HG02938 (cell line): ENCODE measurements around the gene ATG7.

Source experiments
- ATAC-seq: cut with Tn5 transposase; IDR thresholded peaks from one replicate; pipeline ENCODE4 v1.9.1; 2021; ENCODE audit warnings: mild to moderate bottlenecking, moderate library complexity; ENCODE audit not compliant: unreplicated experiment

The ATG7 gene

DNA sequence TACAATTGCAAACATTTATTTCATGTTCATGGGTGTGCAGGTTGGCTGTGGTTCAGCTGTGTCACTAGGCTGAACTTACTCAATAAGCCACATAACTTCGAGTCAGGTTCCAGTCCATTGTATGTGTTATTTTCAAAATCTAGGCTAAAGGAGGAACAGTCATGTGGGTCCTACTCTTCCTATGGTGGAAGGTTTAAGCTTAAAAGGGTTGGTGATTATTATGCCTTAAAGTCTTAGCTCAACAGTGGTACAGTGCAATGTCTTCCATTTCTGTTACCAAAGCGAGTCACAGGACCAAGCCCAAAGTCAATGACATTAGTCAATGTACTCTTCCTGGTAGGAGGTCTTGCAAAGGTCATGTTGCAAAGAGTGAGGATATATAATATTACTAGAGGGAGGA, 78.2 kb downstream of the ATG7 start:
- no peak for ATAC-seq

DNA sequence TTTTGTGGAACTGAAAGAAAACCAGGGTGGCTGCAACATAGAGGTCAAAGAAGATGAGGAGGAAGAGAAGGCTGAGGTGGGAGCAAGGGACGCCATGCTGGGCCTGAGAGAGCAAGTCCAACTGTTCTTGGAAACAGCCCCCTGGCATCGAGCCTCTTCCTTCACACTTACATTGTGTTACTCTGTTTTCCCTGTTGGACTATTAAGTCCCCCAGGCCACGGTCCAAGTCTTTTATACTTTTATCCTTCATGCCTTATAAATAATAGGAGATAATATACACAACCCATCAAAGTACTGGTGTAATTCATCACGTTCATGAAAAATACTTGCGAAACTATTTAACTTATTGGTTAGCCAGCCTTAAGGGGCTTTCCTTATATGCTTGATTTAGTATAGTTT, 79.3 kb downstream of the ATG7 start:
- no peak for ATAC-seq

DNA sequence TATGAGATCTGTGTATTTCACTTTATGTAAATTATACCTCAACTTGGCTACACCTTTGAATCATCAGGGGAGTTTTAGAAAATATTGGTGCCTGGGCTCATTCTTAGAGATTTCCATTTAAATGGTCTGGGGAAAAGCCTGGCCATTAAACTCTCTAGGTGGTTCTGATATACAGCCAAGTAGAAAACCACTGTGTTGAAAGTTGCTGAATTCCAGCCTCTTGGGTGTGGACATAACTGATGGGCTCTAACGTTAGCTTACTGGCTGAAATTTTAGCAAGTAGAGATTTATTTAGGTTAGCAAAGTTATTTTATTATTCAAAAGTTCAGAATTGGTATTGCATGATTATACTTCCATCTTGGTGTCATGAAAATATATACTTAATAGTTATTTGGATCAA, 84.1 kb downstream of the ATG7 start:
- ATAC-seq, result no peak

DNA sequence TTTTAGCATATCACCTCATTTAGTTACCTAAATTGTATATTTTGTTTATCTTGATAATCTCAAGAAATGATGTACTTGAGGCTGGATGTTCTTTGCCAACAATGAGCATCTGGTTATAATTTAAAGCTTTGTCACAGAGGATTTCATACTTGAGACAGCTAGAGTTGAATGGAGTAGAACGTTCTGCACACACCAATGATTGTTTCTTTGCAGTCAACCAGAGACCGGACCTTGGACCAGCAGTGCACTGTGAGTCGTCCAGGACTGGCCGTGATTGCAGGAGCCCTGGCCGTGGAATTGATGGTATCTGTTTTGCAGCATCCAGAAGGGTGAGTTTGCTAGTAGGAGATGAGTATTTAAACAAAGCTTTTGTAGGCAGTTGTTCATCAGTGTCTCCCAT, 90.4 kb downstream of the ATG7 start:
- ATAC-seq, result no peak

DNA sequence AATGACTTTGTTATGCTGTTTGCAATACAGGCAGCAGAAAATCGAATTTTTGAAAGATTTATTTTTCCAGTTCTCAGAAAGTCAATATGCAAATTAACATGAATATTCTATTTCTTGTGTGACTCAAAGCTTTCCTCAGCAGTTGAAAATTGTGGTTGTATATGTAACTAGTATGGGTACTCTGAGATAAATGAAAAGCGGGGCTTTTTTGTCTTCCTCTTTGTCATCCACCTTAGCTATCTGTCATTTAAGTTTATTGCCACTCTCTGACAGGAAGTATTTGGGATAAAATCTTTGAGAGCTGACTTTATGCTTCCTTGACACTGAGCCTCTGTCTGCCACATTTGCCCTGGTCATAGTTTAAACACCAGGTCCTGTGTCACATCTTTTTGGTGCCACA, 91.5 kb downstream of the ATG7 start:
- no peak for ATAC-seq

DNA sequence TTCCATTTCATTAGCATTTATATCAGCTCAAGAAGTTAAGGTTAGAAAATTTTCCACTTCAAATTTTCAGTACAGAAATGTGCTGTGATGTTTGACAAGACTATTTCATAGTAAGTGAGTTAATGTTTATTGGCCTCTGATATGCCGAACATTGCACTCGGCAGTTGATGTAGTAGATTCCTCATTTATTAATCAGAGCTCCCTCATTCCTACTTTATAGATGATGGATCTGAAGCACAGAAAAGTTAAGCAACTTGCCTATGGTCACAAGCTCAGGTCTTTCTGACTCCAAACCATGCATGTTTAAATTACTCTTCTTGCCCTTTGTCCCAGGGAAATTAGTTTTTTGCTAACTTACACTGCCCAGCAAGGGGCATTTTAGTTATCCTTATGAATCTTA, 92.0 kb downstream of the ATG7 start:
- ATAC-seq, result no peak

DNA sequence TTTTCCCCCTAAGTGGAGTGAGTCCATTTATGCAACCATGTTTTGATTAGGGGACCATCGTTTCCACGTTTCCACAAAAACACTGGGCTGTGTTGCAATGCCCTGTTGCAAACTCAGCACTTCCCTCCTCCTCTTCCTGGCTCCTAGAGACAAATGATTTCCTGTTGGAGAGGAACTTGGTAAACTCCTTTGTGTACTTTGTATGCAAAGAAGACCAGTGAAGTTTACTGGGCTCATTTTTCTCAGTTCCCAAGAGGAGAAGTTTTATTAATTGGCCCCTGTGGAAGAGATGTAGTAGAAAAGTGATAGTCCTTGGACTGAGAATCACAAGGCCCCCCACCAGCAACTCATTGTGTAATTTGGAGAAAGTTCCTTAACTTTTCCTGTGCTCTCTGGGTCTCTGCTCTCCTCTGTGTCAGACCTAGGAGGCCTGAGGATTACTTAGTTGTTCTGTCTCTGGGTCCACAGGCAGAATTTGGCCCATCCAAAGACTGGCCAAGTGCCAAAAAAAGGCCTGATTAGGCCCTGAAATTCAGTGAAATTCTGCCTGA, 95.0 kb downstream of the ATG7 start:
- ATAC-seq, result no peak

DNA sequence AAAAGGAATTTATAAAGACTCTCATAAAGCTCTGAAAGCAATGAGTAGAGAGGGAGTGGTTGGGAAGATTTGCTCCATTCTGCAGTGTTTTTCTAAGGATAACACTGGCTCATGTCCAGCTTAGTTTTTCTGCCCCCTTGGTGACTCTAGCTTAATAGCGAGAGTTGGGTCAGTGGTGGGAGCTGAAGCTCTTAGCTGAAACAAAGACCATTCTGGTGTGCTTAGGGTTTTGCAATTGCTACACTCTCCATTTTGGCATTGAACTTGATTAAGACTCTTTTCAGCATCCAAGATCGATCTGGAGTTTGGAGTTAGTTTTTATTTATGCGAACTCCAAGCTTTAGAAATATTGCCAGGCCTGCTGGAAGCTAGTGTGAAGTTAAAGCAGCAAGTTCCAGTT, 98.0 kb downstream of the ATG7 start:
- ATAC-seq, result no peak

DNA sequence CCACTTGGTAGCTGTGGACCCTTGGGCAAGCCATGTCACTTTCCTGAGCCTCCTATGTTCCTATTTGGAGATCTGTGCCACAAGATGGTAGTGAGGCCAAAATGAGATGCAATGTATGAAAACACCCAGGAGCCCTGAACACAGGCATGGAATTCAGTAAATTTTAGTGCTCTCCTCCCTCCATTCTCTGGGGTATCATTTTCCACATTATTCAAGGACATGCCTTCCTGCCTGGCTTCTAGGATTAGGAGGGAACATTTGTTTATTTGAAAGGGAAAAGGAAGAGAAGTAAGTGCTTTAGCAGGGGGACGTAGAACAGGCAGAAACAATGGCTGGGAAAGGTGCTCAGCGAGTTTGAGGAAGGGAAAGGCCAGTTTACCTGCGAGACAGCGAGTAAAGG, 98.8 kb downstream of the ATG7 start:
- no peak for ATAC-seq

DNA sequence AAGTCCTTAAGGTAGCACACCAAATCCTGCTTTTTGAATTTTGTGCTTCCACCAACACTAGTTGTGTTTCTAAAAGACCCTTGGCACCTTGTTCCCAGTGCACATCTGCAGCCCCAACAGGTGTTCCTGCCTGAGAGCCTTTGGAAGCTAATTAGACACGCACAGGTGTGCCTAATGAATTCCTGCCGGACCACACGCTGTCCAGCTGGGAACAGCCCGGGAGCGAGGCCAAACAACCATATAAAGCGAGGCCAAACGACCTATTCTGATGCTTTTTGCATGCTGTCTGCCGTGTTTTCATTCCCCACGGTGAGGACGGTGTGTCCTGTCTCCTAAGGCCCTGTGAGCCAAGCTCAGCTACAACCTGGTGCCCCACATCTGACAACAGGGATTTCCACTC, 99.5 kb downstream of the ATG7 start:
- no peak for ATAC-seq

DNA sequence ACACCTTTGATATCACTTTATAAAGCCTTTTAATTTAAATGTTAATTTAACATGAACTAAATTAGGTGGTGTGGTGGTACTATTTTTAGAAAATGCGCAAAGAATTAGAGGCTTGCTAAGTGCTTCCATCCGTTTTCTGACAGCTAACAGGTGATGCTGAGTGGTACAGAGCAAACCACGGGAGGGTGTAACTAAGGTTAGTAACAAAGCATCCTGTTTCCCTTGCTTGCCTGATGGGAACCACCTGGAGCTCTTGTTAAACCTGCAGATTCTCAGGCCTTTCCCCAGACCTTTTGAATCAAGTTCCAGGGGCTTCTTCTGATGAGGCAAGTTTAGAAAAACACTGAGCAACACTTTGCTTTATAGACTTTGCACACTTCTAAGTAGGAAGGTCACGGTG, 101.0 kb downstream of the ATG7 start:
- no peak for ATAC-seq

DNA sequence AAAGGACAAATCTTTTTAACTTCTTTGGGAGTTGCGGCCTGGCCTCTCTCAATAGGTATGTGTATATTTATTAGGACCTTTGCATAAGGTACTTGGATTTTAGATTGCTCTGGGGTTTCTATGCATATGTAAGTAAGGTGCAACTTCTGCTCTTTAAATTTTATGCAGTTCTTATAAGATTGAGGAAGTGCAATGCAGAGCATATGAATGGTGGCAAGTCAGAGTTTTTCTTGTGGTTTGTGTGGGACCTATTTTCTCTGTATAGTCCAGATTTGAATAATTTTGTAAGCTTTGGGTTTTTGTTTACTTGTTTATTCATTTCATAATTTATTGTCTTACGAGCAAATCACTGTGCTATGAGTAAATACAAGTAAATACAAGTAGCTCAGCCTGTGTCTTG, 101.5 kb downstream of the ATG7 start:
- no peak for ATAC-seq

DNA sequence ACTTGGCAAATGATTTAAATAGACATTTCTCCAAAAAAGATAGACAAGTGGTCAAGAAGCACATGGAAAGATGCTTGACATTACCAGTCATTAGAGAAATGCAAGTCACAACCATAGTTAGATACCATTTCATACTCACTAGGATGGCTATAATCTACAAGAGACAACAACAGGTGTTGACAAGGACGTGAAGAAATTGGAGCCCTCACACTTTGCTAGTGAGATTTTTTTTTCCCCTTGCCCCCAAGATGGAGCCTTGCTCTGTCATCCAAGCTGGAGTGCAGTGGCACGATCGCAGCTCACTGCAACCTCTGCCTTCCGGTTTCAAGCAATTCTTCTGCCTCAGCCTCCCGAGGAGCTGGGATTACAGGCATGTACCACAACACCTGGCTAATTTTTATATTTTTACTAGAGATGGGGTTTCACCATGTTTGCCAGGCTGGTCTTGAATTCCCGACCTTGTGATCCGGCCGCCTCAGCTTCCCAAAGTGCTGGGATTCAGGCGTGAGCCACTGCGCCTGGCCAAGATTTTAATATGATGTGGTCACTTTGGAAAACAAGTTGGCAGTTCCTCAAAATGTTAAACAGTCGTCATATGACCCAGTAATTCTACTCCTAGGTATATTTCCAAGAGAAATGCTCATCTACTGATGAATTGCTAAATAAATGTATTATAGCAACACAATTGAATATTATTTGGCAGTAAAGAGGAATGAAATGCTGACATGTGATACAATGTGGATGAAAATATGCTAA, 103.3 kb downstream of the ATG7 start:
- ATAC-seq, result no peak

DNA sequence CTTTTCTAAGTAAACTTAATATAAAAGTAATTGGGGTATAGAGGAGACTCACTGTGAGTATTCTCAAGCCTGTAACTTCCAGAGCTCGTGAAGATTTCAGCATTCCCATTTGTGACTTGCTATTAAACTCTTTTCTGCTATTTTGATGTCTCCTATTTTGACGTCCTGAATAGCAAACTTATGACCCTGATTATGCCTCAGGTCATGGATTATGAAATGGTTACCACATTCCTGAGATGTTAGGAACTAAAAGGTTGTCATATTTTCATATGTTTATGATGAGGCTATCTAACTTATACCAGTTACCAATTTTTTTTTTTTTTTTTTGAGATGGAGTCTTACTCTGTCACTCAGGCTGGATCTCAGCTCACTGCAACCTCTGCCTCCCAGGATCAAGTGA, 105.5 kb downstream of the ATG7 start:
- ATAC-seq, result no peak

DNA sequence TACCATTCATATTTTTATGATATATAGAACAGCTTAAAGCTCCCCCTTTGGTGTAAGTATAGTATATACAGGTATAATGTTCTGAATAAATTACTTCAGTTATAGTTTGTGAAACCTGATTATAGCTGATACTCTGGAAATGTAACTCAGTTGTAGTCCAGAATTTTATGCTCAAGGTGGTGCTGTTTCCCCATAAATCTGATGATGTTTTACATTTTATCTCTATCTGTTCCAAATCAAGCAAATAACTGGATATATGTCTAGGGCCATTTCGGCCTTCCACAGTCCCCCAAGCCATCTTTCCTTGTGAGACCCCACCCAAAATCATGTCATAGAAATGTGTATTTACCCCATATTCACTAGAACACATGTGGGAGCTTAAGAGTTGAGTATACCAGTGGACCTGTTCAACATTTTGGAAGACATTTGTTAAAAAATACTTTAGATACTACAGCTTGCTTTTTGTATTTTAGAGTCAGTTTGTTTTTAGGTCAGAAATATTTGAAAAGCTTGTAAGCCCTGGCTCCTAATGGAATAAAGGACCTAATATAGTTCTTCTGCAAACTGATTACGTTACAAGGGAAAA, 107.1 kb downstream of the ATG7 start:
- no peak for ATAC-seq

DNA sequence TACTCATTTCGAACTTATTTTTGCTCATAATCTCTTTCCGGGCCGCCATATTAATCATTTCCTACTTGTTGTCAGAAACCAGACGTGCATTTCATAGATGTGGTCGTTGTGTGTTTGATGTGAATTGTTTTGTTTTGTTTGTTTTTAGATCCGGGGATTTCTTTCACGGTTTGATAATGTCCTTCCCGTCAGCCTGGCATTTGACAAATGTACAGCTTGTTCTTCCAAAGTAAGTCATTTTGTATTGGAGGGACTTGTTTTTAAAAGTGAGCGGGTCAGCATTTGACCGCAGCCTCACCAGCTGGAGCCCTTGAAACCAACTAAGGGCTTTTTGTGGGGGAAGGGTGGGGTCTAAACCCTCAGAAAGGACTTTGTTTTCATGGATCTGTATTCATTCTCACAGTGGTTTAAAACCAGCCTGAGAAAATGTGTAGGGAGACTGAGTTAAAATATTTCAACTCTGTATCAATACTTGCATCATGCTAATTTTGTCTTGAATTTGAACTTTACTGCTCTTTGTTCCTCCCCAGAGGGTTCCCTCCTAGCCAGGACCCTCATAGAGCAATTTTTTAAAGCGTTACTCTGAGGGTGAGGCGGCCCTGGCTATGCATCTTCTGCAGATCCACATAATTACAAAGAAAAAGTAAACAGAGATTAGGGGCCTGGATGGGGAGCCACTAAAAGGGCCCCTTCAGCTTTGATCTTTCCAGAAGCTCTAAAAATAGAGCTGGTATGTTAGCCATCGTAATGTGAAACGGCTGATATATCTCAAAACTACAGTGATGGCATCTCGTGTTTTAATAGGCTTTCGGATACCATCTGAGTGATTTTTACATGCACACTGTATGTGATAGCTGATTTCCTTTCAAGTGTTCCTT, 107.9 kb downstream of the ATG7 start:
- no peak for ATAC-seq

DNA sequence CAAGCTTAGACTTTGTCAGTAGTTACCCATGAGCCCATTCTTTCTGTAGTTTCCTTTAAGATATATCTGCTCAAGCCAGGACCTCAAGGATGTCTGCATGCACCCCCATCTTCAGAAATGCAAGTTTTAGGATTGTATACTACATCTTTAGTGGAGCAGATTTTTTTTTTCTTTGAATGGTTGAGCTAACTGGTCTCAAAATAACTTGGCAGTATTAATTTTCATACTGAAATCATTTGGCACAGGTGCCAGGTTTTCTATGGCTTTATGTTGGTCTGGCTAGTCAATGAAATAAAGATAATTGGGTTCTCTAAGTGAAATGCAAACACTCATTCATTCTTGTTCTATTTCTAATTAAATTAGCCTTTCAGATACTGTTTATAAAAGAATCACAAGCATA, 108.9 kb downstream of the ATG7 start:
- no peak for ATAC-seq

DNA sequence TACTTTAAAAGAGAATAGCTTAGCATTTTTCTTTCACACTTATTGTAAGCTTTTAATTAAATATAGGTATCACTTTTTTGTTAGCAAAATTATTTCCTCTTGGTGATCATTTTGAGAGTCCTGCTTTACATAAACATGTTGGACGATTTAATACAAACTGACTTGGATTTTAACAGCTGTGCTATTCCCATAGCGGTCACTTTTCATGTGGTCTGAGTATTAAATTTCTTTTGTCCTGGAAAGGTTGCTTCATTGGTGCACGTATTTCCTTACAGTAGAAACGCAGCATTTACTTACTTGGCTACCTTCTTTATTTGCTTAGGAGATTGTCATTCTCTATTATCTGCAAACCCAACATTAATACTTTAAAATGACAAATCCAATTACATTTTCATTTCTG, 109.4 kb downstream of the ATG7 start:
- no peak for ATAC-seq

DNA sequence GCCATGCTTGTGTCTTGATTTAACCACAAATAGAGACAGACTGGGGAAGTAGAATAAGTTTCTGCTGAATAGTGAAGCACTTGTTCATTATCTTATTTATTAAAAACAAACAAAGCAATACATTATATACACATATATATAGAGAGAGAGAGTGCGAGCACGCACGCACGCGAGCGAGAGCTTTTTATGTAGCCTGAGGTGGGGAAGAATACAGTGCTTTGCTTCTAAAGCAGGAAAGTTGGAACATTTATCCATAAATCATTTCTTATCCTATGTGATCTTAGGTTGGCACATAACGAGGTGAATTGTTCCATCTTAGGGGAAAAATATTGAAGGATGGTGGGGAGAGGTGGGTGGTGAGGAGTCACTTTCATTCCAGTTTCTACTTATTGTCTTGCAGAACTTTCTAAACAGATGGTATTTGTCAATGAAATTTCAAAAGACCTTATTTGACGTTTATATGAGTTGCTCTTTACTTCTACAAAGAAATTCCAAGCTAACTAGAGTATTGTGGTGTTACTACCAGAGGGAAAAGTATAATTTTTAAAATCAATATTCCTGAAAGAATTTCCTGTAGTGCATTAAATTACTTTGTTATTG, 110.0 kb downstream of the ATG7 start:
- no peak for ATAC-seq

DNA sequence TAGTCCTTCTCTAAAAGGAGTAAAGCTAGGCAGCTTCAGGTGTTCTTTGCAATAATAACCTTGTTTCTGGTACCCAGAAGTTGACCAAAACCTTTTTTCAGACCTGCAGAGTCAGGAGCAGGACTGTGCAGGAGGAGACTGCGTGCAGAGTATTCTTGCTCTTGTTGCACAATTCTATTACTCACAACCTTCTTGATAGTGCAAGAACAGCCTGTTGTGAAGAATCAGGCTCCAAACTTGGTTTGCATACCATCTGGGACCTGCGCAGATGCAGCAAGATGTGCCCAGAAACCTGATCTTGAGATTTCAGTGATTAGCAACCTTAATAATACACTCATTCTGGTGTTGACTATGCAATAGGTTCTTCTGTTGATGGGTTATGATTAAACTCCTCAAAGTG, 111.9 kb downstream of the ATG7 start:
- no peak for ATAC-seq

DNA sequence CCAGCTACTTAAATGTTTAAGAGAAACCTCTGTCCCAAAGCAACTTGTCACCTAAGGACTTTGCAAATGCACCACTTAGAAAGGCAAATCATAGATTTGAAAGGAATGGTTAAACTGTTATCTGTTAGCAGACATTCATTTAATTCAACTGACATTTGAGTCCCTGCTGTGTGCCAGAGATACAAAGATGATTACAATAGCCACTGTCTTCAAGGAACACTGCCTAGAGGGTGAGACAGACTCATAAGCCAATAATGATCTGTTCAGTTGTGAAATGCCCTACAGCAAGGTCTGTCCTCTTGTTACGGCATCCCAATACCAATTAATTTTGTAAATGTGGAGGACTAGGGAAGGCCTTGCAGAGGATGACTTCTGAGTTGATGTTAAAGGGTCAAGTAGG, 113.1 kb downstream of the ATG7 start:
- ATAC-seq, result no peak
